H1 (cell line): ENCODE data around the gene RIPK4. TPM values are rescaled to one million over a fixed set of nuclear protein-coding genes. Genes with fewer than 3 reads are reported as not detected.

Experiments
- ATF2 ChIP-seq: IDR thresholded peaks from 2 replicates; pipeline ENCODE4 v1.6.1; 2012; ENCODE audit warnings: low read length, inconsistent platforms
- CHD2 ChIP-seq: IDR thresholded peaks from 2 replicates; pipeline ENCODE4 v1.6.1; 2012; ENCODE audit warnings: low read length, improper control_type of control experiment
- CHD7 ChIP-seq: fragments of 300-600 bp; sonication (generic); IDR thresholded peaks from 2 replicates; pipeline ENCODE4 v1.7.1; 2012; ENCODE audit warnings: low read length, moderate library complexity, mild to moderate bottlenecking, inconsistent platforms; ENCODE audit not compliant: insufficient replicate concordance
- SRF ChIP-seq: IDR thresholded peaks from 2 replicates; pipeline ENCODE4 v1.6.1; 2011; ENCODE audit warnings: mild to moderate bottlenecking, low read depth, low read length, moderate library complexity
- TAF7 ChIP-seq: optimal IDR thresholded peaks from 2 replicates; pipeline ENCODE3; 2011; ENCODE audit warnings: low read depth, mild to moderate bottlenecking, inconsistent platforms, low read length, moderate library complexity, borderline replicate concordance
- polyA plus RNA-seq, 7 experiments: library from polyadenylated mRNA; depleted of rRNA in 3 of 7; stranded (reverse) in 5 of 7; unstranded in 2 of 7; fragments of >200 nt in 5 of 7; fragments of 200-250 nt in 2 of 7; gene quantifications; 1 replicate in 5 of 7; 2 replicates in 1 of 7; 4 replicates in 1 of 7; pipeline versions ENCODE4 v1.2.1 to v1.2.3, GENCODE V29; 2011 to 2013; ENCODE audit warnings: missing spikeins in 2 of 7, mixed read lengths in 2 of 7
- total RNA-seq: library from RNA; stranded (reverse); fragmentation: NEBNext Ultra II Directional; extraction: Animal tissue kit (Norgen Biotek cat#: 25700); gene quantifications from 2 replicates; pipeline ENCODE4 v1.2.1, GENCODE V29; 2021

The RIPK4 gene
- total and polyA plus RNA-seq, 2 of the 8 experiments (the other 6 are each of a cell fraction or from before 2014, with no cell fraction given) = 2.7 to 5.6 TPM

DNA sequence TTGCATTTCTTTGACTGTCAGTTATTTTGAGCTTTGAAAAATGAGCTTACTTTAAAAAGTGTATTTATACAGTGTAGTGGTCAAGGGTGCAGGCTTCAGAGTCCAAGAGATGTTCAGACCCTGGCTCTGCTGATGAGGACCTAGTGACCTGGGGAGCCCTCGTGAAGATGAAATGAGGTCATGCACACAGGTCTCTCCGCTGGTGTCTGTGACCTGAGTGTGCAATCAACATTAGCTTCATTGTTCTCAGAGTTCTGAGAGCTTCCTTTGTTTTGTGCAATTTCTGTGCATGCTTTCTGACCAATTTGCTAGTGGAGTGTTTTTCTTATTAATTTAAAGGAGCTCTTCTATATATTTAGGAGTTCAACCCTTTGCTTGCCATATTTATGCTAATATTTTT, 71.3 kb downstream of the RIPK4 start (continued):
- TF ChIP-seq CHD7 (no peak), TAF7 (no peak), SRF (no peak), CHD2 (no peak), ATF2 (no peak)
